A549 (cell line): ENCODE results near the gene LAGE3. TPM values are rescaled to one million over a fixed set of nuclear protein-coding genes. Genes with fewer than 3 reads are reported as not detected.
A peak's percentile ranks its signal among the peaks of the same experiment; 100 is the strongest.

Experiments
- ATAC-seq, 2 experiments: fragments of 200-7000 bp in 1 of 2; fragments of >200 bp in 1 of 2; cut with Nextera tagmentation in 1 of 2; cut with Tn5 transposase in 1 of 2; 3 replicates each; pipeline versions ENCODE4 v1.8.0 to v1.9.1; 2018 to 2020; ENCODE audit warnings: mild to moderate bottlenecking in 1 of 2, moderate library complexity in 1 of 2
- CTCF ChIA-PET: fragments of 300-600 bp; sonication (Branson Sonifier 250); formaldehyde crosslinking; extraction: SDS; loops from one replicate; lab custom pipeline; 2021; ENCODE audit warnings: antibody characterized with exemption, inconsistent platforms; lab: Yijun Ruan, JAX
- POLR2A ChIA-PET: fragments of 350-600 bp; formaldehyde crosslinking; extraction: SDS; loops from one replicate; lab custom pipeline; 2021; ENCODE audit warnings: antibody characterized with exemption, inconsistent platforms; lab: Yijun Ruan, JAX
- DNase-seq, 2 experiments: peaks; one replicate each; pipeline versions ENCODE4 v3.0.0 to v3.0.0-alpha.2; 2011 to 2016; ENCODE audit warnings: low read depth in 1 of 2, low spot score in 1 of 2
- FAIRE-seq: peaks from 2 replicates; lab custom pipeline; 2011; peaks lifted over from hg19 to GRCh38; lab: Jason Lieb, UNC
- H3K27ac ChIP-seq, 2 experiments: fragments of >200 bp; sonication (Bioruptor Twin); formaldehyde crosslinking; 3 replicates each; pipeline ENCODE4 v1.5.1; 2016 to 2017
- H3K4me1 ChIP-seq: fragments of >200 bp; sonication (Bioruptor Twin); formaldehyde crosslinking; 3 replicates; pipeline ENCODE4 v1.6.1; 2016
- H3K4me2 ChIP-seq: fragments of >200 bp; sonication (Bioruptor Twin); formaldehyde crosslinking; 3 replicates; pipeline ENCODE4 v1.6.1; 2016
- H3K4me3 ChIP-seq: fragments of >200 bp; sonication (Bioruptor Twin); formaldehyde crosslinking; 3 replicates; pipeline ENCODE4 v1.5.1; 2016
- H3K9me3 ChIP-seq: fragments of >200 bp; sonication (Bioruptor Twin); formaldehyde crosslinking; 3 replicates; pipeline ENCODE4 v1.6.1; 2016
- BHLHE40 ChIP-seq: IDR thresholded peaks from 2 replicates; pipeline ENCODE4 v1.6.1; 2012; ENCODE audit warnings: low read depth, low read length, inconsistent platforms
- CHD4 ChIP-seq: fragments of 200-600 bp; sonication (generic); IDR thresholded peaks from 2 replicates; pipeline ENCODE4 v1.6.1; 2016; ENCODE audit warnings: antibody characterized with exemption, mild to moderate bottlenecking, borderline replicate concordance
- E2F6 ChIP-seq: IDR thresholded peaks from 2 replicates; pipeline ENCODE4 v1.6.1; 2012; ENCODE audit warnings: low read depth, borderline replicate concordance
- EHMT2 ChIP-seq: fragments of 200-600 bp; sonication (generic); IDR thresholded peaks from 2 replicates; pipeline ENCODE4 v1.6.1; 2016; ENCODE audit warnings: antibody characterized with exemption, low read depth, mild to moderate bottlenecking, moderate library complexity
- GATA3 ChIP-seq: IDR thresholded peaks from 2 replicates; pipeline ENCODE4 v1.6.1; 2012; ENCODE audit warnings: borderline replicate concordance
- JUN ChIP-seq, 2 experiments: fragments of >200 bp; sonication (Bioruptor Twin); formaldehyde crosslinking; IDR thresholded peaks; 2 replicates in 1 of 2; 3 replicates in 1 of 2; pipeline ENCODE4 v1.6.1; 2016 to 2017
- KDM1A ChIP-seq: fragments of 200-600 bp; sonication (generic); IDR thresholded peaks from 2 replicates; pipeline ENCODE4 v1.6.1; 2016; ENCODE audit warnings: low read depth, mild to moderate bottlenecking
- KDM5A ChIP-seq: fragments of 200-600 bp; sonication (generic); IDR thresholded peaks from 2 replicates; pipeline ENCODE4 v1.6.1; 2016; ENCODE audit warnings: antibody characterized with exemption, mild to moderate bottlenecking
- MAX ChIP-seq: IDR thresholded peaks from 2 replicates; pipeline ENCODE4 v1.6.1; 2012
- MYC ChIP-seq: IDR thresholded peaks from 2 replicates; pipeline ENCODE4 v1.6.1; 2012; ENCODE audit warnings: mild to moderate bottlenecking, inconsistent platforms, low read length, improper control_type of control experiment, borderline replicate concordance
- NFE2L2 ChIP-seq: fragments of 150-350 bp; conservative IDR thresholded peaks from 2 replicates; pipeline ENCODE4 v1.6.1; 2014; ENCODE audit warnings: low read length
- POLR2A ChIP-seq: IDR thresholded peaks from 2 replicates; pipeline ENCODE4 v1.6.1; 2012; ENCODE audit warnings: mild to moderate bottlenecking, low read length
- POLR2AphosphoS2 ChIP-seq: conservative IDR thresholded peaks from 2 replicates; pipeline ENCODE4 v1.6.1; 2012; ENCODE audit warnings: low read length, improper control_type of control experiment, inconsistent platforms
- RARB ChIP-seq: fragments of 250-450 bp; sonication (Bioruptor Pico); IDR thresholded peaks from 2 replicates; pipeline ENCODE4 v1.8.0; 2021; ENCODE audit warnings: mild to moderate bottlenecking, moderate library complexity
- RFX5 ChIP-seq: fragments of 450-650 bp; IDR thresholded peaks from 2 replicates; pipeline ENCODE4 v1.7.1; 2014; ENCODE audit warnings: antibody characterized with exemption, mild to moderate bottlenecking, moderate library complexity
- RNF2 ChIP-seq: fragments of 200-600 bp; sonication (generic); IDR thresholded peaks from 2 replicates; pipeline ENCODE4 v1.6.1; 2016; ENCODE audit warnings: low read depth, mild to moderate bottlenecking, antibody characterized with exemption, moderate library complexity, borderline replicate concordance
- ZFP36 ChIP-seq: fragments of 450-650 bp; IDR thresholded peaks from 2 replicates; pipeline ENCODE4 v1.6.1; 2014; ENCODE audit warnings: borderline replicate concordance; ENCODE audit not compliant: partially characterized antibody
- WGBS: methylation state at CpG from one replicate; pipeline ENCODE4 v1.1.6; 2017; ENCODE audit errors: missing lambda C conversion rate; 5-methylcytosine and 5-hydroxymethylcytosine counted together
- polyA plus RNA-seq, 4 experiments: library from polyadenylated mRNA; depleted of rRNA in 3 of 4; stranded (reverse); fragments of >200 nt; fragmentation: RNase III in 1 of 4; extraction: RNeasy Plus Mini Kit Qiagen cat#74134 plus additional on column Dnase treatment in 1 of 4; gene quantifications; 2 replicates in 3 of 4; 3 replicates in 1 of 4; pipeline ENCODE4 v1.2.3, GENCODE V29; 2011 to 2017
- TF ChIP-seq, protein P1 (sequence below): fragments of 150-350 bp; IDR thresholded peaks from 2 replicates; pipeline ENCODE4 v1.6.1; 2014; ENCODE audit warnings: low read depth, mild to moderate bottlenecking, low read length
- TF ChIP-seq, protein P2 (sequence below): fragments of >200 bp; sonication (Bioruptor Twin); formaldehyde crosslinking; IDR thresholded peaks from 3 replicates; pipeline ENCODE4 v1.6.1; 2016
- TF ChIP-seq, protein P3 (sequence below): IDR thresholded peaks from 2 replicates; pipeline ENCODE4 v1.6.1; 2012

LAGE3 gene
- polyA plus RNA-seq, 2 of the 4 experiments (the other 2 are of a cell fraction), result 20.6 to 49.7 TPM

DNA sequence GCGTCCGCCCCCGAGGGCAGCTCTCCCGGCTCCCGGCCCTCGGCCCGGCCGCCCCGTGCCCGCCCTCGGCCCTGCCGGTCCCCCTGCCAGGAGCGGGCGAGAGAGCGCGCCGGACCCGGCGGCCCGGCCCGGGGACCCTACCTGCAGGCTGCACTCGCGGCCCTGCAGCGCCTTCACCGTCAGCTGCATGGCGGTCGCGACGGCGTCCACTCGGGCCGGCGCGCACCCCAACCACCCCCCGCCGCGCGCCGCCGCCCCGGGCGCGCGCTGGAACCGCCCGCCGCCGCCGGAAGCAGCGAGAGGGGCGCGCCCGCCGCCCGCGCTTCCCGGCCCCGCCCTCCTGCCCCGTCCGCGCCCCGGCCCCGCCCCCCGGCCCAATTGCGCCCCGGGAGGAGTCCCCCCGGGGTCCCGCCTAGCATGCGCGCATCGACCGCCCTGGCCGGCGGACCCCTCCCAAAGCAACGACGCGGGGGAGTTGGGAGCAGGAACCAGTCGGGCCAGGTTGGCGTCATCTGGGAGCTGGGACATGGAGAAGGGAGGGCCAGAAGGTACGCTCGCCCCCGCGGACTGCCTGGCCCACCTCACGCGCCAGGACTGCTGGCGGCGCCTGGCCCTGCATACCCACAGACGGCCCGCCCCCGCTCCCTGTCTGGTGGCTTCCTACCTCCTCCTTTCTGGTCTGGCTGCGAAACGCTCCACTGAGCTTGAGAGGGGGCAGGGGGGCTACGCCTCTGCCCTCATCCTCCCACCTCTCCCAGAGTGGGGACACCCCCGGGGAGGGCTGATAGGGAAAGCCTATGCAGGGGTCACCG, 7.5 kb upstream of the LAGE3 start, which contains the start of gene UBL4A:
Gene UBL4A (minus strand): TSS at position 220 of the 812 bp plus-strand sequence. CDS start 31 bp downstream, at position 189.
- WGBS, result 0% methylated on average over 1 of the region's 95 CpGs
- CTCF ChIA-PET, result interaction anchor here (0.6 to 1.4 kb wide), 4 partner anchors 10 to 113 kb away, joined by 3 to 4 read pairs (median 3); no protein-coding TSS in a partner anchor
- TF ChIP-seq, protein P1, sequence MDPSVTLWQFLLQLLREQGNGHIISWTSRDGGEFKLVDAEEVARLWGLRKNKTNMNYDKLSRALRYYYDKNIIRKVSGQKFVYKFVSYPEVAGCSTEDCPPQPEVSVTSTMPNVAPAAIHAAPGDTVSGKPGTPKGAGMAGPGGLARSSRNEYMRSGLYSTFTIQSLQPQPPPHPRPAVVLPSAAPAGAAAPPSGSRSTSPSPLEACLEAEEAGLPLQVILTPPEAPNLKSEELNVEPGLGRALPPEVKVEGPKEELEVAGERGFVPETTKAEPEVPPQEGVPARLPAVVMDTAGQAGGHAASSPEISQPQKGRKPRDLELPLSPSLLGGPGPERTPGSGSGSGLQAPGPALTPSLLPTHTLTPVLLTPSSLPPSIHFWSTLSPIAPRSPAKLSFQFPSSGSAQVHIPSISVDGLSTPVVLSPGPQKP, result no peak
- TF ChIP-seq, protein P2, sequence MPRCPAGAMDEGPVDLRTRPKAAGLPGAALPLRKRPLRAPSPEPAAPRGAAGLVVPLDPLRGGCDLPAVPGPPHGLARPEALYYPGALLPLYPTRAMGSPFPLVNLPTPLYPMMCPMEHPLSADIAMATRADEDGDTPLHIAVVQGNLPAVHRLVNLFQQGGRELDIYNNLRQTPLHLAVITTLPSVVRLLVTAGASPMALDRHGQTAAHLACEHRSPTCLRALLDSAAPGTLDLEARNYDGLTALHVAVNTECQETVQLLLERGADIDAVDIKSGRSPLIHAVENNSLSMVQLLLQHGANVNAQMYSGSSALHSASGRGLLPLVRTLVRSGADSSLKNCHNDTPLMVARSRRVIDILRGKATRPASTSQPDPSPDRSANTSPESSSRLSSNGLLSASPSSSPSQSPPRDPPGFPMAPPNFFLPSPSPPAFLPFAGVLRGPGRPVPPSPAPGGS, result no peak
- TF ChIP-seq RARB (CRISPR knock-in tag) (no peak), CHD4 (no peak), E2F6 (0 out of 2 replicates have a peak, but pooled peaks have one; percentile 27), MAX (peak; percentile 29; the same call in 1 of the 2 replicates), POLR2A (peak; percentile 41; the same call in 1 of the 2 replicates), KDM5A (no peak), JUN (IDR thresholded peaks at IDR 0.05) (peak in 1 of 2 experiments; percentile 46; a peak in 2 of 5 replicates), MYC (no peak)
- FAIRE-seq (no peak), ATAC-seq (peak; percentile 17 to 25; a peak in 4 of 6 replicates), DNase-seq (peak; percentile 26 to 33)
- peak within 1 kb of the TSS; percentile 97 to 98 for H3K27ac ChIP-seq
- POLR2A ChIA-PET, result interaction anchor here (0.6 to 0.7 kb wide), 3 partner anchors 12 to 89 kb away, joined by 3 to 6 read pairs (median 3); partner anchors contain the start of gene RPL10
- H3K4me2 ChIP-seq, result peak within 1 kb of the TSS; percentile 98
- H3K4me1 ChIP-seq, result peaks cover 30% of the 10 kb centered on the region
- peak within 1 kb of the TSS; percentile 98 for H3K4me3 ChIP-seq
- H3K9me3 ChIP-seq, result no peaks in the 10 kb centered on the region

- Histone ChIP-seq H3K4me2 (peak overlapping the region; percentile 98), H3K4me1 (peaks cover 28% of the 10 kb centered on the region), H3K9me3 (no peaks in the 10 kb centered on the region), H3K4me3 (peak overlapping the region; percentile 98), H3K27ac (peak overlapping the region; percentile 97 to 98)
- ATAC-seq, result peak in 1 of 2 experiments; percentile 8; a peak in 1 of 6 replicates
- ChIA-PET POLR2A (interaction anchor here (0.6 kb wide), 2 partner anchors 12 to 88 kb away, joined by 3 to 6 read pairs; partner anchors contain the start of gene RPL10), CTCF (no interaction called here)
- WGBS, result no CpG with 5 or more reads among the region's 35 CpGs
- TF ChIP-seq RARB (CRISPR knock-in tag), result no peak
- TF ChIP-seq EHMT2, result no peak
- TF ChIP-seq ZFP36, result no peak
- no peak for TF ChIP-seq KDM5A
- TF ChIP-seq E2F6, result 0 out of 2 replicates have a peak, but pooled peaks have one; percentile 74
- TF ChIP-seq, protein P2, result no peak
- no peak for TF ChIP-seq POLR2AphosphoS2
- no peak for TF ChIP-seq RFX5
- no peak for TF ChIP-seq MYC
- no peak for TF ChIP-seq KDM1A
- TF ChIP-seq GATA3, result no peak
- no peak for TF ChIP-seq BHLHE40
- TF ChIP-seq RNF2, result no peak
- TF ChIP-seq, protein P3, sequence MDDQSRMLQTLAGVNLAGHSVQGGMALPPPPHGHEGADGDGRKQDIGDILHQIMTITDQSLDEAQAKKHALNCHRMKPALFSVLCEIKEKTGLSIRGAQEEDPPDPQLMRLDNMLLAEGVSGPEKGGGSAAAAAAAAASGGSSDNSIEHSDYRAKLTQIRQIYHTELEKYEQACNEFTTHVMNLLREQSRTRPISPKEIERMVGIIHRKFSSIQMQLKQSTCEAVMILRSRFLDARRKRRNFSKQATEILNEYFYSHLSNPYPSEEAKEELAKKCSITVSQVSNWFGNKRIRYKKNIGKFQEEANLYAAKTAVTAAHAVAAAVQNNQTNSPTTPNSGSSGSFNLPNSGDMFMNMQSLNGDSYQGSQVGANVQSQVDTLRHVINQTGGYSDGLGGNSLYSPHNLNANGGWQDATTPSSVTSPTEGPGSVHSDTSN, result no peak
- peak; percentile 69; the same call in 1 of the 2 replicates for TF ChIP-seq MAX
- no peak for TF ChIP-seq NFE2L2
- DNase-seq, result peak in 1 of 2 experiments; percentile 6
- no peak for FAIRE-seq
These were observed 6.9 kb upstream of the LAGE3 start for GRCh38 chrX:154486052-154486395.
